Fibroblast of gingiva (primary cell): ENCODE results near the gene SLC9A1.
A peak's percentile ranks its signal among the peaks of the same experiment; 100 is the strongest.

Source experiments
- DNase-seq: peaks from one replicate; pipeline ENCODE4 v3.0.0-alpha.2; 2011; ENCODE audit warnings: low read depth

Gene SLC9A1

DNA sequence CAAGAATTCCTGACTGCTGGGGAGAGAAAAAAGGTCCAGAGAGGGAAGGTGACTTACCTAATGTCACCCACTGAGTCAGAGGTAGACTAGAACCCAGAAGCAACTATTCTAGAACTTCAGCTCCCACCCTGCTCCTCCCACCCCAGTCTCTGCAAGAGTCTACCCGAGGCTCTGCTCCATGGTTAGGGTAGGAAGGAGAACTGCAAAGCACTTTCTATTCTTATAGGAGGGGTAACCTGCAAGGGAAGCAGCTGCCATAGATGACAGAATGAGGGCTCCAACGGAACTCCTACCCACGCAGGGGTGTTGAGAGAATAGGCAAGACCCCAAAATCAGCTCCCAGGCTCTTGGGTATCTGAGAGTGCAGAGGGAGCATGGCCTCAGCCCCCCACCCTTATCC lies 4.3 kb downstream of the SLC9A1 start:
- DNase-seq = no peak

DNA sequence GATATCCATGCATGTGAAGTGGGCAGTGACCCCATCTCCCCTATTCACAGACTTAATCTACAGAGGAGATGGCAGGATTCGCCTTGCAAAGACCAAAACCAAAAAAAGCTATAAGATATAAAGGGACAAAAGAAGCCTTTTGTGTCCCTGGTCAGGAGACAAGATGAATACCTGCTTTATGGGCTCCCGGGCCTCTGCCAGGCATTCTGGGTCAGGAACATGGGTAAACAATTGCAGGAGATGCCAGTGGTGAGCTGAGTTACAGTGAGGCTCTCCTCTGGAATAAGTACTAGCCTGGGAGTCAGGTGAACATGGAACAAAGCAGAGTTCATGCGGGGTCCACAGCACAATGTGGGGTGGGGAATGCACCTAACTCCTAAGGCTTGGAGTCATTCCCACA lies 4.7 kb downstream of the SLC9A1 start:
- DNase-seq = no peak

DNA sequence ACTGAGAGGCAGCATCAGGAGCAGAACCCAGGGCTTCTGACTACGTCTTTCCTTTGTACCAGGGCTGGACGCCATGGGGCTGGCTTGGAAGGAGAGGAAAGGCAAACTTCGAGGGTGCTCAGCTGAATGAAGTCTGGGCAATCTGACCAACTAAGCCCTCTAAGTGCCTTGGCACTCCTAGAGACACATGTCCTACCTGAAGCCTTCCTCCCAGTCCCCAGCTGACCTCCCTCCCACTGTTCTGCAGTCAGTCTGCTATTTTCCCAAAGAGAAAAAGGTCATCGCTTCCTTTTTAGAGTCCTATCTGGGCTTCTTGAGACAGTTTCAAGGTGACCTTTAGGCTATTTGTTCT lies 5.2 kb downstream of the SLC9A1 start:
- no peak for DNase-seq

DNA sequence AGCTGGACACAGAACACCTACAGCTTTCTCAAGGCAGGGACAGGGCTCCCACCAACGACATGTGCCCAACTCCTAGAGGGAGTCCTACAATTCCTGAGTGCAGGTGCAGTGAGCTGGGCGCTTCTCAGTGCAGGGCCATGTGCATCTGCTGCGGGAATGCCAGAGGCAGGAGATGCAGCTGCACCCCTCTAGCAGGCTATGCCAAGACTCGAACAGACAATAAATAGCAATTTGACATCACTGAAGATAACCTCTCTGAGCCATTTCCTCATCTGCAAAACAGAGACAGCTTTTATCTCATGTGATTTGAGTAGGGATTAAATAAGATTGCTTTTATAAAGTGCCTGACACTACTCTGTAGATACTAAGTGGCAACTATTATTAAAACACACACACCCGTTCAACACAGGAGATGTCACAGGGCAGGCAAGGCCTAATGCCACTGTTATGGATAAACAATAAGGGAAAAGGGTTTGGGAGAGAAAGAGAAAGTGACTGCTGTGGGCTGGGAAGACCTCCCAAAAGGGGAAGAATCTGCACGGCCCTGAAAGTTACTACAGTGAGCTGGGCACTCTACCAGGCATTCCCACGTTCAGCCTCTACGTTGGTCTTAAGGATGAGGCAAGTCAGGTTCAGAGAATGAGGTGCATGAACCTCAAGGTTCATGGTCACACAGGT lies 5.7 kb downstream of the SLC9A1 start:
- no peak for DNase-seq

DNA sequence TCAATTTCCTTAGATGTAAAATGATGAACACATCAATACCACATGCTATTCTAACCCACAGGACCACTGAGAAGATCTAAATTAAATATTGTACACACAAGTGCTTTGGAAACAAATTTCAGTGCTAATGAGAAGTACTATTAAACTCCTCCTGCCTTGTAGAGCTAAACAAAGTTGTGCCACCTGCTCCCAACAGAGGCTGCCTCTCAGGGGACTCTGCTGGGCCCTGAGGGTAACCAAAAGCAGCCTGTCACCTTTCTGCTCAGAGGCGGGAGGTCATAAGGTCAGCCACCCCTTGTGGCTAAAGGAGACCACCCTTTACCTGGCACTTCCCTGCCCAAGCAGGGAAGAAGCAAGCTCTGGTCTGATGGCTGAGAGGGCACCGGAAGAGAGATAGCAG lies 6.3 kb downstream of the SLC9A1 start:
- DNase-seq = no peak

DNA sequence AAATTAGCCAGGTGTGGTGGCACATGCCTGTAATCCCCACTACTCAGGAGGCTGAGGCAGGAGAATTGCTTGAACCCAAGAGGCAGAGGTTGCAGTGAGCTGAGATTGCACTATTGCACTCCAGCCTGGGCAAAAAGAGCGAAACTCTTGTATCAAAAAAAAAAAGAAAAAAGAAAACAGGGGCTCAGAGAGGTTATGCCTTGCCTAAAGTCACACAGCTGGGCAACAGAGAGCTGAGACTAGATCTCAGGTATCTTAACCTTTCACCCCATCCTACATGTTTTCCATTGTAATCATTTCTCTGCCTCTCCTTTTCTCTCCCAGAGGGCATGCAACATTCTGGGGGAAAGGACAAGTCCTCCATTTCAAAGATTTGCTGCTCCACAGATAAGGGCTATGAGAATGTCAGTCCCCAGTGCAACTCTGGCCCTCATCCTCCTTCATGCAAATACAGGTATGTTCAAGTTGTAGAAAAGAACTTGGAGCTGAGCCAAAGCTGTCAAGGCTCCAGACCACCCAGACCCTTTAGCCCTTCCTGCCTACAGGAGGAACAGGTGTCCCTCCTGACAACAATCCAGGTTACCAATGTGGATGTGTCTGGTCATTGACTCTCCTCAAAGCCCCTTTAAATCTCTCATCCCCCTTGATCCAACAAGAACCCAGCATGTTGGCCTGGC lies 6.9 kb downstream of the SLC9A1 start:
- no peak for DNase-seq

DNA sequence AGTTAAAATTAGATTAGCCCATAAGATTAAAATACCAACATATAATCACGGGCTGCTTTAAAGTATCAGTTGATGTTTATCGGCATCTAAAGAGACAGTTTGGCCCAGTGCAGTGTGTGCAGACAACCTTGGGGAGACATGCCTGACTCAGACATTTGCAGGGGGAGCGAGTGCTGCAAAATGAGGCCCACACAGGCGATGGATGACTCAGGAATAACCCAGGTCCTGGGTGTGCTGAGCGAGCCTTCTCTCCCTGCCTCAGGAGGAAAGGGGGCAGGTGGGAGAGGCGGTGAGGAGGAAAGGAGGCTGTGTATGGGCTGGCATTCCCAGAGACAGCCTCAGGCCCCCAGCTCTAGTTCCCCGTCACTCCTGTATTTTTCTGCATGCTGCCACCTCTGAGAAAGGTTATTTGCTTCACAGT lies 9.0 kb downstream of the SLC9A1 start:
- DNase-seq = peak; percentile 49

DNA sequence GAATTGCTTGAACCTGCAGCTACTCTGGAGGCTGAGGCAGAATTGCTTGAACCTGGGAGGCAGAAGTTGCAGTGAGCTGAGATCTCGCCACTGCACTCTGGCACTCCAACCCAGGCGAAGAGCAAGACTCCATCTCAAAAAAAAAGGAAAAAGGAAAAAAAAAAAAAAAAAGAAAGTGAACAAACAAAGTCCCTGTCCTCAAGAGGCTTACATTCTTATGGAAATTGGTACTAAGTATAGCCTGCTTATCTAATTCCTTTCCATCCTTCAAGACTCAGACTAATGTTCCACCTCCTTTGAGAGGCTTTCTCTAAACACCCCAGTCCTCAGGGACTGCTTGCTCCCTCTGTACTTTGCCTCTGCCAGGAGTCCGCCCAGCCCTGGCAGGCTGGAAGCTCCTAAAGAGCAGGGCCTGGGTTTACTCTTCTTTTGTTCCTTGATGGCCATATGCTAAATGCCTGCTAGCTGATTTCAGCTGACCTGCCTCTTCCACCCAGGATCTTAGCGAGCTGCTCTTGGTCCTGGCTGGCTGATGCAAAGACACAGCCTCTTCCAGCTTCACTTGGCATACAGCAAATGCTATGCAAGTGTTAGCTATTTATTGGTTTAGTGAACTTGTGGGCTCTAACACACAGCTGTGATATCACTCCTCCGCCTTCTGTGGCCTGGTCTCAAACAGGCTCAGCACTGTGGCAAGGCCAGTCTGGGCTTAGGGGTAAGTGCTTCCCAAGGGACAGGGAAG lies 9.8 kb downstream of the SLC9A1 start:
- peak; percentile 63 for DNase-seq

DNA sequence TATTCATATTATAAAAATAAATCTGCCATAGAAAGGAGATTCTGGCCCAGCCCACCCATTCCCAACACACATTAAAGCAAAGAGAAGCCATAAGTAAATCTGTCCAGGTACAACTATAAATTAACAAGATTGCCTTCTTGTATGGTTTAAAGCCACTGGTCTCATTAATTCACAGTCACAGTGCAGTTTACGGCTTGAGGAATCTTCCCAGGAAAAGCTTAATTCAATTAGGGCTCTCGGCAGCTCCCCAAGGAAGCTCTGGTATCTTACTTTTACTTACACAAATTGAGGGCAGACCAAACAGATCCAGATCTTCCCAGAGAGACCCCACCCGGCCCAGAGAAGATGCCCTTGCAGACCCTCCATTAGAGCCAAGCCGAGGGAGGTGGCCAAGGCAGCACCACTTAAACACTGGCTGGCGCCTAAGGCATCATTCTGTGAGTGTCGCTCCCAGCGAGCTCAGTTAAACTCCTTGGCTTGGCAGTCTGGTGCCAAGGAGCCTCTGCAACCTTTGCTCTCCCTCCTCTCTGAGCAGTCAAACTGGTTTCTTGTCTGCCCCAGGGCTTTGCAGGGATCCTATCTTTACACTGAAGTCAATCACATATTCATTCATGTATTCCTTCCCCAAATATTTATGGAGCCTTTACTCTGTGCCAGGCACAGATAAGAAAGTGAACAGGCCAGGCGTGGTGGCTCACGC lies 10.7 kb downstream of the SLC9A1 start:
- no peak for DNase-seq

DNA sequence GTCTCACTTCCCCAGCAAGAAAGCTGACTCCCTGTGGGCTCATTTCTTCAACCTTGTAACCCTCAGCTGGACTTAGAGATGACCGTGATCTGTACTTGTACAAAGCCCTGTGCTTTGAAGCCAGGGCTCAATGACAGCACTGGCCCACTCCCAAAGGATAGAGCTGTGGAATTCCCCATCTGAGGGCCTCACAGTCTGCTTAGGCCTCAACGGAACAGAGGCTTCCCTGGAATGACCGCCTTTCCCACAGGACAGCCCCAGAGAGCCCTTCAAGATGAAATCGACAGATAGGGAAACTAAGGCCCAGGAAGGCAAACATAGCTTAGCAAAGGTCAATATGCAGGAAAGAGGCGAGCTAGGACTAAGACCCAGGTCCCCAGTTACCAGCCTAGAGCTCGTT lies 11.5 kb downstream of the SLC9A1 start:
- DNase-seq = no peak

DNA sequence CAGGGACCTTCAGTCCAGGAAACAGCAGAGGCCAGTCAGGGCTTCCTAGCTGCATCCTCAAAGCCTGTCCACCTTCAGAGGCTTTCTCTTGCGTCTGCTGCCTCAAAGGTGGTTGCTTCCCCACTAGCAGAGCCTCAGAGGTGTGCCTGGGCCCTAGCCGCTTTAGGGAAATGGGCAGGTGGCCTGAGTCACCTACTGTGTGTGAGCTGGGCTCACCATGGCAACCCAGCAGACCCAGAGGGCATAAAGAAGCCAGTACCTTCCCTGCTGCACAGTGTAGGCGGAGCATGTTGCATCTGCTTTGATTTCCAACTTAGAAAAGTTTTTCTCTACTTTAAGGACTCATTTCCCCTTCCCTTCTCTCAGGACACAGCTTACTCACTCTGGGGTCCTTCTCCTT lies 12.5 kb downstream of the SLC9A1 start:
- DNase-seq = no peak

DNA sequence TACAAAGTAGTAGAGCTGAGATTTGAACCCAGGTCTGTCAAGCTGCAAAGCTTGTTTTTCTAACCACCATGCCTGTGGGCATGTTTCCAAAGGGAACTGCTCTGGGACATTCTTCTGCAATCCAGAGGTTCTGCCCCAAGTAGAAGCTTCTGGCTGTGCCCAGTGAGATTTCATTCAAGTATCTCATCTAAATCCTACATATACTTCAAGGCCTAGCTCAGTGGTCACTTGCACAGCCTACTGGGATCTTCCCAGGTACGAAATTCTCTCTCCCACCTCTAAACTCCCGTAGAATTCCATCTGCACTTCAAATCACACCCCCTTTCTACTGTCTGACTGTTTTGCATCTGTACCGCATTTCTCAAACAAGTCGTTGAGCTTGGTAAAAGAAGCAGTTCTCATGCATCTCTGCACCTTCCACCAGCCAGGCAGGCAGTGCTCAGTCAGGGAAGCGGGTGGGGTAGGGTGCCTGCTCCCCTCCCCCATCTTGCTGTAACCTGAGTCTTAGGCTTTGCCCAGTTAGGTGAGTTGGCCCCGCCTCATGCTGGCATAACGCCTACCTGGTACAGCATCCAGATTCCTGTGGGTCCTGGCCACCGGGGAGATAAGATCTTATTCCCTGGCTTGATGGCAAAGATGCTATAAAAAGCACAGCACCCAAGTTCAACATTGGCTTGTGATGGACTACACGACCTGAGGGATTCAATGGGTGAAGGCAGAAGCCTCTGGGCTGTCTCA lies 13.5 kb downstream of the SLC9A1 start:
- DNase-seq = no peak

DNA sequence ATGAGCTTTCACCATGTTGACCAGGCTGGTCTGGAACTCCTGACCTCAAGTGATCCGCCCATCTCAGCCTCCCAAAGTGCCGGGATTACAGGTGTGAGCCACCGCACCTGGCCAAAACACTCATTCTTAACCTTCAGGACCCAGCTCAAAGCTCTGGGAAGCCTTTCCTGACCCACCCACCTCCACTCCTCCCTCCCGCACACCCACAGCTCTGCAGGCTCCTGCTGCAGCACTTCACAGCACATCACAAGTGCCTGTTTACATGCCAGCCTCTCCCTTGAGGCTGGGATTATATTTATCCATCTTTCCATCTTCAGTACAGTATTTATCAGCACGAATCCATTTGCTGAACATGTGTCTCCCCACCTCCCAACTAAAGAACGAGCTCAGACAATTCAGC lies 14.9 kb downstream of the SLC9A1 start:
- no peak for DNase-seq

DNA sequence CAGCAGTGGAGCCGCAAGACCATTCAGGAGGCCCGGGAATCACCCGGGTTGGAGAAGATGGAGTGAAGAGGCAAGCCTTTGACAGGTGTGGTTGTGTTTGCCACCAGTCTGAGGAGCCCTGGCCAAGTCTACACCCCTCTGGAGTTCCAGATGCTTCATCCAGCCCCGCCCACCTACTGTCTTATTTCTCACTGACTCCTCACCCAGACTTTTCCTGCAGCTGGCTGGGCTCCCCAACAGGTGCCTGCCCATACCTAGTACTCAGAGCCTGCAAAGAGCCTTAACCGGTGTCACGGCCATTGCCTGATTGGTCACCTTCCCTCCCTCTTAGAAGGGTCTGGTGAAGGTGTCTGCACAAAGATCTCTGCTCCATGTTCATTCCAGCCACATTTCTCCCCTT lies 16.0 kb downstream of the SLC9A1 start:
- no peak for DNase-seq

DNA sequence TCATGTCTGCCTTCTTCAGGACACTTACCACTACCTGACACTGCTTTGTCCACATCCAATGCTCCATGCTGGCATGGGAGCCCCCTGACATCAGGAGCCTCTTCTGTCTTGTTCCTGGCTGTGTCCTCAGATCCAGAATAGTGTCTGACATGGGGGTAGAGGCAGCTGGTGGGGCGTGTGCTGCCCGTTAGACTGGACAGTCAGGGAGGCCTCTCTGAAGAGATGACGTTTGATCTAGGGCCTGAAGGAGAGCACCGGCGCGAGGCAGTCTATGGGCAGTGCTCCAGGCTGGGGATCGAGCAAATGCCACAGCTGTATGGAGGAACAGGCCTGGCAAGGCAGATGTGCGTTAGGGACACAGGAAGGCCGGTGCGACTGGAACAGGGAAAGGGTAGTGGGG lies 16.6 kb downstream of the SLC9A1 start:
- no peak for DNase-seq

DNA sequence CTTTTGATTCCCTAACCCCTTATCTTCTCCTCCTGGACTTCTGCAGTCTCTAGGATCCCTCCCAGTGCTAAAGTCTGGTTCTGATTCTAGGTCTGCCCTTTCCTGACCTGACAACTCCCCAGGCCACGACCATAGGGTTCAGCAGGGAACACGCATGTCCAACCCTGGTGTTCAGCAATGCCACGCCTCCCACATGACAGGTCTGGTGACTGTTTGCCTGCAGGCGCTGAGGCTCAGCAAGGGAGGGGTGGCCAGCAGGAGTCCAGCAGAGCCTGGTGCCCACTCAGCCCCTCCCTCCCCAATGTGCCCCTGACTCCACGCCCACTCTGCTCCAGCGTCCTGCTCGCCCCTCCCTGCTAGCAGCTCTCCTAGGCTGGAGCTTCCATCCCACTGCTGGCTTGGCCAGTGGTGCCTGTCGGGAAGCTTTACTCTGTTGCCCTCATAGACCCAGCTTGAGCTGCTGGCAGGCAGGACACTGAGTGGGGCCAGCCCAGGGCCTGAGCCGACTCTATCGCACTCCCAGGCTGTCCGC lies 17.3 kb downstream of the SLC9A1 start:
- peak; percentile 24 for DNase-seq

DNA sequence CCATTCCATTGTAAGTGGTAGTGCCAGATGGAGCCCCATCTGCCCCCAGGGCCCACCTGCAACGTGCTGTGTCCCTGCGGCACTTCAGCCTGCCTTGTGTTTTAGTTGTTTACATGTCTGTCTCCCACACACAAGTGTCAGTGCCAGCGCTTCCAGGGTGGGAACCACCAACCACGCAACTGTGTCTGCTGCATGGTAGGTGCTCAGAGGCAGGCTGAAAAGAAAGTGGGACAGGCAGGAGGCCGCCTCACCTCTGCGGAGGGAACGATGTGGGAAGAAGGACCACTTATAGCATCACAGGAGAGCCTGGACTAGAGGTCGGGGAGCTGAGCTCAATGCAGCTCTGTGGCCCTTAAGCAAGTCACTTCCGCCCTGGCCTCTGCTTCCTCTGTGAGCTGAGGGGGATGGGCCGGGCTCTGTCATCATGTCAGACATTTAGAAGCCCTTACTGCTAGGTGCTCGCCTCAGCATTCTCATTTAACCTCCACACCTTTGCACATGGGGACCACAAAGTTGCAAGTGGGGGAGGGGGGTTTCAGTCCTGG lies 17.9 kb downstream of the SLC9A1 start:
- DNase-seq = no peak

DNA sequence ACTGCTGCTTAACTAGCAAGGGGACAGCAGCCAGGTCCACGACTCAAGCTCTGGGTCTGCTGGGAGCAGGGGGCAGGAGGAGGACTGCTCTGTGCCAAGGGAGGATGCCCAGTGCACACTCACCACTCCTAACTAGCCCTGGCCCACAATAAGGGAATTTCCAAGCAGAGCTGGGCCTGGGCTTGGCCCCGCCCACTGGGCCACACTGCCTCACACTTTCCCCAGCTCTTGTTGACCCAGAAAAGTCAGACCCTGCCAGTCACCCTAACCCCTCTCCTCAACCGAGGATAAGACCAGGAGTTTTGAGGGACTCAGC lies 18.7 kb downstream of the SLC9A1 start:
- DNase-seq = no peak

DNA sequence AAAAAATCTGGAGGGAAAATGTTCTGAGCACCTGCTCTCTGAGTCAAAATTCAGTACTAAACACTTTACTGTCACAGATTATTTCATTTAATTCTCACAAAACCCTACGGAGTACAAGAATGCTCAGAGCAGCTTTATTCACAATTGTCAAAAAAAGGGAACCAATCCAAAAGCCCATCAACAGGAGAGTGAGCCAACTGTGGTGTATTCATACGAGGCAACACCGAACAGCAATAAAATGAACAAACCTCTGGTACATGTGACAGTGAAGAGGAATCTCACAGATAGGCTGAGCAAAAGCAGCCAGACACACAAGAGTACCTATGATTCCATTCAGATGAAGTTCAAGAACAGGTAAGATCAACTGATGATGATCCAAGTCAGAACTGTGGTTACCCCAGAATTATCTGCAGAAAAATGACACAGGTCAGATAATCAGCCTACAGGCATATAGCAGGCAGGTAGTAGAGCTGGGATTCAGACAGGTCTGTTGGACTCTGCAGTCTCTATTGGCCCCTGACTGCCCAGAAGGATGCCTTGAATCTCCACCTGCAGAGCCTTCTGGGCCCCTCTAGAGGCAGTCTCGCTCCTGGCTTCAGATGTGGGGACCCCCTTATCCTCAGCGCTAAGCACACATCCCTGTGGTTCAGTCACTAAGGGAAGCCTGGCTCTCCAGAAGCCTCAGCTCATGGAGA lies 19.2 kb downstream of the SLC9A1 start:
- DNase-seq = no peak

DNA sequence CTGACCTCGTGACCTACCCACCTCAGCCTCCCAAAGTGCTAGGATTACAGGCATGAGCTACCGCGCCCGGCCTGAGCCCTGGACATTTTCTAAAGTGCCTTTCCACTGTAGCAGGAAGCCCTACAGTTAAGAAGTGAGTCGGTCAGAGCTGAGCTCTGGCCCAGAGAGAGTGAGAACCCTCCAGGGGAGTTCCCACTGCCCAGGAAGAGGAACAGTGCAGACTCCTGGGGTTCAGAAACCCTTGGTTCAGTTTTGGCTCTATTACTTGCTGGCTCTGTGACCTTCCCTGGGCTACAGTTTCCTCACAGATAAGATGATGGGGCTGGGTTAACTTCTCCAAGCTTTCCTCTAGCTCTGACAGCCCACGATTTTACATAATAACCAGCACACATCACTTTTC lies 20.9 kb downstream of the SLC9A1 start:
- DNase-seq = no peak

DNA sequence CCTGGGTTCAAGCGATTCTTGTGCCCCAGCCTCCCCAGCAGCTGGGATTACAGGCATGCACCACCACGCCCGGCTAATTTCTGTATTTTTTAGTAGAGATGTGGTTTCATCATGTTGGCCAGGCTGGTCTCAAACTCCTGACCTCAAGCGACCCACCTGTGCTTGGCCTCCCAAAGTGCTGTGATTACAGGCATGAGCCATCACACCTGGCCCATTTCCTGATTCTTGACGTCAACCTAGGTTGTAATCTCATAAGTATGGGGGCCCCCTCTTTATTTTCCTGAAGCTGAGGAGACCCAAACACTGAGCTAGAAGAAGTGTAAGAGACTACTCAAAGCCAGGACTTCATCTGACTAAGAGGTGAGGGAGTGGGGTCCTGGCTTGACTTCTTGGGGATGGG lies 21.8 kb downstream of the SLC9A1 start:
- no peak for DNase-seq
